ENCODE measurements around the gene EGR2.

- TF ChIP-seq CTCF (IDR thresholded peaks at IDR 0.05), result no peak
- no peak for TF ChIP-seq FOXJ3 (CRISPR knock-in tag; IDR thresholded peaks at IDR 0.05)
- TF ChIP-seq NFIC (IDR thresholded peaks at IDR 0.05; ENCODE audit: borderline replicate concordance), result no peak
- no peak for TF ChIP-seq REST (IDR thresholded peaks at IDR 0.05; ENCODE audit: low read depth, low read length)
- TF ChIP-seq RFX5 (IDR thresholded peaks at IDR 0.05; ENCODE audit: low read length), result no peak
- no peak for TF ChIP-seq JUND (IDR thresholded peaks at IDR 0.05)
- no peak for TF ChIP-seq POLR2AphosphoS5 (IDR thresholded peaks at IDR 0.05; ENCODE audit: low read depth, low read length)
- no peak for TF ChIP-seq TAF1 (IDR thresholded peaks at IDR 0.05; ENCODE audit: borderline replicate concordance, low read depth, low read length)
- no peak for TF ChIP-seq RCOR1 (IDR thresholded peaks at IDR 0.05; ENCODE audit: low read length)
Observed at GRCh38 chr10:62764011-62764410, 52.2 kb downstream of the EGR2 start.

All from SK-N-SH (cell line).